Keratinocyte (primary cell): Measurements from ENCODE around the gene TP53BP1.
"Not testable (repeated sequence)": the region's sequence is repeated elsewhere in the genome, so short reads cannot be mapped to it uniquely, and the experiment has no call there.

Source experiments
- EZH2 ChIP-seq: IDR thresholded peaks from one replicate; pipeline ENCODE4 v1.6.1; 2012; ENCODE audit warnings: inconsistent platforms, mild to moderate bottlenecking, low read length, moderate library complexity
- TF ChIP-seq, protein P1 (sequence below), 3 experiments: IDR thresholded peaks in 1 of 3; conservative IDR thresholded peaks in 1 of 3; optimal IDR thresholded peaks in 1 of 3; 2 replicates in 2 of 3; 3 replicates in 1 of 3; pipeline versions ENCODE3 to v1.5.1; 2011; ENCODE audit warnings: low read length in 3 of 3, mild to moderate bottlenecking in 3 of 3, moderate library complexity in 2 of 3, control low read depth in 1 of 3, inconsistent platforms in 1 of 3; ENCODE audit not compliant: insufficient read depth in 2 of 3; ENCODE audit errors: extremely low read depth in 1 of 3

DNA sequence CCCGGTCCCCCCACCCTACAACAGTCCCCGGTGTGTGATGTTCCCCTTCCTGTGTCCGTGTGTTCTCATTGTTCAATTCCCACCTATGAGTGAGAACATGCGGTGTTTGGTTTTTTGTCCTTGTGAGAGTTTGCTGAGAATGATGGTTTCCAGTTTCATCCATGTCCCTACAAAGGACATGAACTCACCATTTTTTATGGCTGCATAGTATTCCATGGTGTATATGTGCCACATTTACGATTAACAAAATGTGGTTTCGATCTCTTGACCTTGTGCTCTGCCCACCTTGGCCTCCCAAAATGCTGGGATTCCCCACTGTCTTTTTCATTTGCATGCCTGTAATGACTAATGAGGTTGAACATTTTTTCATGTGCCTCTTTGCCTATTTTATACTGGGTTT, 99.4 kb downstream of the TP53BP1 start:
- TF ChIP-seq, protein P1, sequence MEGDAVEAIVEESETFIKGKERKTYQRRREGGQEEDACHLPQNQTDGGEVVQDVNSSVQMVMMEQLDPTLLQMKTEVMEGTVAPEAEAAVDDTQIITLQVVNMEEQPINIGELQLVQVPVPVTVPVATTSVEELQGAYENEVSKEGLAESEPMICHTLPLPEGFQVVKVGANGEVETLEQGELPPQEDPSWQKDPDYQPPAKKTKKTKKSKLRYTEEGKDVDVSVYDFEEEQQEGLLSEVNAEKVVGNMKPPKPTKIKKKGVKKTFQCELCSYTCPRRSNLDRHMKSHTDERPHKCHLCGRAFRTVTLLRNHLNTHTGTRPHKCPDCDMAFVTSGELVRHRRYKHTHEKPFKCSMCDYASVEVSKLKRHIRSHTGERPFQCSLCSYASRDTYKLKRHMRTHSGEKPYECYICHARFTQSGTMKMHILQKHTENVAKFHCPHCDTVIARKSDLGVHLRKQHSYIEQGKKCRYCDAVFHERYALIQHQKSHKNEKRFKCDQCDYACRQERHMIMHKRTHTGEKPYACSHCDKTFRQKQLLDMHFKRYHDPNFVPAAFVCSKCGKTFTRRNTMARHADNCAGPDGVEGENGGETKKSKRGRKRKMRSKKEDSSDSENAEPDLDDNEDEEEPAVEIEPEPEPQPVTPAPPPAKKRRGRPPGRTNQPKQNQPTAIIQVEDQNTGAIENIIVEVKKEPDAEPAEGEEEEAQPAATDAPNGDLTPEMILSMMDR (optimal IDR thresholded peaks at IDR 0.05 in 1 of 3, IDR thresholded peaks at IDR 0.05 in 1 of 3, conservative IDR thresholded peaks at IDR 0.05 in 1 of 3; ENCODE audit: extremely low read depth in 1 of 3, insufficient read depth in 2 of 3, low read length in 3 of 3): not testable (repeated sequence)
- TF ChIP-seq EZH2: not testable (repeated sequence)
